SK-N-MC (cell line): ENCODE results near the gene DNAJC21.
A peak's percentile ranks its signal among the peaks of the same experiment; 100 is the strongest.
"Not testable (repeated sequence)": the region's sequence is repeated elsewhere in the genome, so short reads cannot be mapped to it uniquely, and the experiment has no call there.

Source experiments
- DNase-seq: peaks from one replicate; pipeline ENCODE4 v3.0.0-alpha.2; 2011; ENCODE audit warnings: low read depth, low spot score
- H3K27ac ChIP-seq: fragments of 200-600 bp; sonication (generic); 2 replicates; pipeline ENCODE4 v1.5.1; 2016; ENCODE audit warnings: mixed run types
- H3K36me3 ChIP-seq: fragments of 200-600 bp; sonication (generic); 2 replicates; pipeline ENCODE4 v1.6.1; 2017; ENCODE audit warnings: antibody characterized with exemption, low read length, mixed read lengths; ENCODE audit not compliant: insufficient read depth
- H3K4me3 ChIP-seq: fragments of 200-600 bp; sonication (generic); 2 replicates; pipeline ENCODE4 v1.5.1; 2016
- H3K9ac ChIP-seq: fragments of 200-600 bp; sonication (generic); 2 replicates; pipeline ENCODE4 v1.8.0; 2017; ENCODE audit warnings: mixed run types, mixed read lengths; ENCODE audit not compliant: insufficient read length
- H3K9me3 ChIP-seq: fragments of 200-600 bp; sonication (generic); 2 replicates; pipeline ENCODE4 v1.6.1; 2017; ENCODE audit warnings: low read depth, mild to moderate bottlenecking, antibody characterized with exemption, low read length, moderate library complexity, mixed read lengths
- EZH2 ChIP-seq: fragments of 200-600 bp; sonication (generic); IDR thresholded peaks from one replicate; pipeline ENCODE4 v1.6.1; 2017; ENCODE audit warnings: antibody characterized with exemption
- FOXP2 ChIP-seq: optimal IDR thresholded peaks from 2 replicates; pipeline ENCODE3; 2011; ENCODE audit warnings: mild to moderate bottlenecking, moderate library complexity; ENCODE audit not compliant: insufficient read depth; ENCODE audit errors: extremely low read length, control extremely low read depth
- POLR2AphosphoS5 ChIP-seq: IDR thresholded peaks from 2 replicates; pipeline ENCODE4 v1.6.1; 2012; ENCODE audit warnings: mild to moderate bottlenecking, low read depth, low read length, borderline replicate concordance

DNAJC21 gene

GRCh38 chr5:34915139-34915855 lies 14.1 kb upstream of the DNAJC21 start, which contains the start of the genes BRIX1 and RAD1:
Gene BRIX1, plus strand, starts transcription at chr5:34915711. Its CDS starts 28 bp downstream, at chr5:34915739.
Gene RAD1, minus strand, starts transcription at chr5:34915504. Its CDS starts 612 bp downstream, at chr5:34914892.
- peak; percentile 65 for DNase-seq
- peaks cover 38% of the 10 kb centered on the region for H3K36me3 ChIP-seq
- peak within 1 kb of the TSS; percentile 98 for H3K9ac ChIP-seq
- H3K9me3 ChIP-seq: no peaks in the 10 kb centered on the region
- peak within 1 kb of the TSS; percentile 72 for H3K27ac ChIP-seq
- H3K4me3 ChIP-seq: peak within 1 kb of the TSS; percentile 91
- no peak for TF ChIP-seq EZH2
- TF ChIP-seq FOXP2: no peak
- peak; percentile 90 for TF ChIP-seq POLR2AphosphoS5

GRCh38 chr5:34915856-34916192 lies 13.5 kb upstream of the DNAJC21 start:
- Histone ChIP-seq H3K36me3 (peaks cover 40% of the 10 kb centered on the region), H3K27ac (peak overlapping the region; percentile 72), H3K4me3 (peak overlapping the region; percentile 91), H3K9ac (peak overlapping the region; percentile 98), H3K9me3 (no peaks in the 10 kb centered on the region)
- TF ChIP-seq FOXP2 (no peak), POLR2AphosphoS5 (no peak), EZH2 (no peak)
- no peak for DNase-seq

- peaks cover 40% of the 10 kb centered on the region for H3K36me3 ChIP-seq
- peak overlapping the region; percentile 72; the same call in 1 of the 2 replicates for H3K27ac ChIP-seq
These were observed 12.8 kb upstream of the DNAJC21 start for GRCh38 chr5:34916518-34916917.

GRCh38 chr5:34918025-34918424 lies 11.3 kb upstream of the DNAJC21 start:
- no peak for TF ChIP-seq POLR2AphosphoS5
- TF ChIP-seq EZH2: no peak
- TF ChIP-seq FOXP2: no peak
- H3K4me3 ChIP-seq: no peak overlapping the region
- no peak overlapping the region for H3K27ac ChIP-seq
- H3K9me3 ChIP-seq: no peaks in the 10 kb centered on the region
- H3K36me3 ChIP-seq: peaks cover 46% of the 10 kb centered on the region
- H3K9ac ChIP-seq: no peak overlapping the region
- no peak for DNase-seq

More at GRCh38 chr5:34916518-34916917, 12.8 kb upstream of the DNAJC21 start:
- Histone ChIP-seq H3K9ac (peak overlapping the region; percentile 98), H3K9me3 (no peaks in the 10 kb centered on the region), H3K4me3 (peak overlapping the region; percentile 91)
- DNase-seq: no peak
- TF ChIP-seq POLR2AphosphoS5: no peak
- TF ChIP-seq FOXP2: no peak
- no peak for TF ChIP-seq EZH2

GRCh38 chr5:34919077-34919476 lies 10.3 kb upstream of the DNAJC21 start:
- no peak overlapping the region for H3K9ac ChIP-seq
- peaks cover 57% of the 10 kb centered on the region for H3K36me3 ChIP-seq
- DNase-seq: no peak
- no peaks in the 10 kb centered on the region for H3K9me3 ChIP-seq
- no peak for TF ChIP-seq FOXP2
- TF ChIP-seq EZH2: no peak
- no peak for TF ChIP-seq POLR2AphosphoS5
- H3K4me3 ChIP-seq: no peak overlapping the region
- no peak overlapping the region for H3K27ac ChIP-seq

- H3K36me3 ChIP-seq: peaks cover 89% of the 10 kb centered on the region
- not testable (repeated sequence) for H3K4me3 ChIP-seq, H3K9ac ChIP-seq, DNase-seq, H3K9me3 ChIP-seq, H3K27ac ChIP-seq
These were observed 6.1 kb upstream of the DNAJC21 start for GRCh38 chr5:34923256-34923655.

- Histone ChIP-seq H3K36me3 (peaks cover 84% of the 10 kb centered on the region), H3K9me3 (no peaks in the 10 kb centered on the region), H3K4me3 (no peak overlapping the region), H3K27ac (0 out of 2 replicates have a peak overlapping the region, but pooled peaks have one; percentile 32), H3K9ac (no peak overlapping the region)
- TF ChIP-seq FOXP2: no peak
- TF ChIP-seq POLR2AphosphoS5: no peak
- TF ChIP-seq EZH2: no peak
- no peak for DNase-seq
These were observed 5.5 kb upstream of the DNAJC21 start for GRCh38 chr5:34923694-34924461.

- Histone ChIP-seq H3K36me3 (peaks cover 79% of the 10 kb centered on the region), H3K9ac (no peak overlapping the region), H3K9me3 (no peaks in the 10 kb centered on the region), H3K4me3 (no peak overlapping the region), H3K27ac (no peak overlapping the region)
- no peak for DNase-seq
- TF ChIP-seq FOXP2 (no peak), POLR2AphosphoS5 (no peak), EZH2 (no peak)
These were observed 4.9 kb upstream of the DNAJC21 start for GRCh38 chr5:34924462-34924765.

- TF ChIP-seq EZH2 (no peak), POLR2AphosphoS5 (no peak), FOXP2 (no peak)
- H3K36me3 ChIP-seq: peaks cover 59% of the 10 kb centered on the region
These were observed 3.0 kb upstream of the DNAJC21 start for GRCh38 chr5:34926318-34926888.

More at GRCh38 chr5:34926318-34926888, 3.0 kb upstream of the DNAJC21 start:
- 0 out of 2 replicates have a peak overlapping the region, but pooled peaks have one; percentile 38 for H3K27ac ChIP-seq
- no peak overlapping the region for H3K4me3 ChIP-seq
- H3K9me3 ChIP-seq: no peaks in the 10 kb centered on the region
- DNase-seq: no peak
- no peak overlapping the region for H3K9ac ChIP-seq
